WTC11 (cell line): ENCODE measurements around the gene BET1L. TPM values are rescaled to one million over a fixed set of nuclear protein-coding genes. Genes with fewer than 3 reads are reported as not detected.

Experiments used
- ATF2 ChIP-seq: sonication (generic); formaldehyde crosslinking; IDR thresholded peaks from 2 replicates; pipeline ENCODE4 v1.8.1; 2022; ENCODE audit warnings: low read depth, missing genetic modification reagents, borderline replicate concordance
- EMX1 ChIP-seq: fragments of 250-450 bp; sonication (Bioruptor Pico); IDR thresholded peaks from 2 replicates; pipeline ENCODE4 v1.8.0; 2021; ENCODE audit warnings: mild to moderate bottlenecking
- FOXP1 ChIP-seq: sonication (generic); formaldehyde crosslinking; IDR thresholded peaks from 2 replicates; pipeline ENCODE4 v1.8.0; 2022; ENCODE audit warnings: missing genetic modification reagents, mild to moderate bottlenecking, moderate library complexity, borderline replicate concordance
- GRHL2 ChIP-seq: fragments of 250-450 bp; sonication (Bioruptor Pico); IDR thresholded peaks from 2 replicates; pipeline ENCODE4 v1.8.0; 2022; ENCODE audit warnings: mild to moderate bottlenecking, moderate library complexity; ENCODE audit not compliant: insufficient replicate concordance, severe bottlenecking
- JUN ChIP-seq: sonication (generic); formaldehyde crosslinking; IDR thresholded peaks from 2 replicates; pipeline ENCODE4 v1.8.0; 2023; ENCODE audit warnings: mild to moderate bottlenecking, missing genetic modification reagents
- KAT7 ChIP-seq: sonication (generic); formaldehyde crosslinking; IDR thresholded peaks from 2 replicates; pipeline ENCODE4 v1.8.1; 2023; ENCODE audit warnings: missing genetic modification reagents, mild to moderate bottlenecking, borderline replicate concordance
- NFE2L1 ChIP-seq: sonication (generic); formaldehyde crosslinking; IDR thresholded peaks from 2 replicates; pipeline ENCODE4 v1.8.1; 2023; ENCODE audit warnings: missing genetic modification reagents
- NFYB ChIP-seq: sonication (generic); formaldehyde crosslinking; conservative IDR thresholded peaks from 2 replicates; pipeline ENCODE4 v1.8.0; 2022; ENCODE audit warnings: low read depth, missing genetic modification reagents
- PRRX2 ChIP-seq: fragments of 250-450 bp; sonication (Bioruptor Pico); IDR thresholded peaks from 2 replicates; pipeline ENCODE4 v1.8.0; 2021; ENCODE audit warnings: mild to moderate bottlenecking
- RELA ChIP-seq: sonication (generic); formaldehyde crosslinking; IDR thresholded peaks from 2 replicates; pipeline ENCODE4 v1.8.1; 2022; ENCODE audit warnings: missing genetic modification reagents, mild to moderate bottlenecking, borderline replicate concordance
- SMAD4 ChIP-seq: sonication (generic); formaldehyde crosslinking; IDR thresholded peaks from 2 replicates; pipeline ENCODE4 v1.8.0; 2022; ENCODE audit warnings: mild to moderate bottlenecking, missing genetic modification reagents
- TP53 ChIP-seq: sonication (generic); formaldehyde crosslinking; IDR thresholded peaks from 2 replicates; pipeline ENCODE4 v1.8.1; 2023; ENCODE audit warnings: mild to moderate bottlenecking, missing genetic modification reagents
- ZNF425 ChIP-seq: fragments of 250-450 bp; sonication (Bioruptor Pico); conservative IDR thresholded peaks from 2 replicates; pipeline ENCODE4 v1.9.0; 2021; ENCODE audit warnings: mild to moderate bottlenecking
- ZNF512 ChIP-seq: sonication (generic); formaldehyde crosslinking; IDR thresholded peaks from 2 replicates; pipeline ENCODE4 v1.8.1; 2022; ENCODE audit warnings: missing genetic modification reagents, borderline replicate concordance
- total RNA-seq: library from RNA; stranded (reverse); gene quantifications from 3 replicates; pipeline ENCODE4 v1.2.3, GENCODE V29; 2021
- TF ChIP-seq, protein P1 (sequence below): sonication (generic); formaldehyde crosslinking; IDR thresholded peaks from 2 replicates; pipeline ENCODE4 v1.8.1; 2023; ENCODE audit warnings: mild to moderate bottlenecking, missing genetic modification reagents, borderline replicate concordance
- TF ChIP-seq, protein P2 (sequence below): sonication (generic); formaldehyde crosslinking; IDR thresholded peaks from 2 replicates; pipeline ENCODE4 v1.8.0; 2023; ENCODE audit warnings: missing genetic modification reagents, mild to moderate bottlenecking, borderline replicate concordance
- TF ChIP-seq, protein P3 (sequence below): fragments of 250-450 bp; sonication (Bioruptor Pico); IDR thresholded peaks from 2 replicates; pipeline ENCODE4 v1.8.0; 2021; ENCODE audit warnings: mild to moderate bottlenecking
- TF ChIP-seq, protein P4 (sequence below): sonication (generic); formaldehyde crosslinking; IDR thresholded peaks from 2 replicates; pipeline ENCODE4 v1.8.1; 2023; ENCODE audit warnings: mild to moderate bottlenecking, missing genetic modification reagents

BET1L gene
- total RNA-seq, 1 experiment from 2014 or later, result 51.4 TPM

GRCh38 chr11:207208-207862 lies at the start of gene BET1L, which contains the start of gene RIC8A (continued):
- TF ChIP-seq FOXP1 (CRISPR knock-in tag), result peak; percentile 45; the same call in 1 of the 2 replicates
- no peak for TF ChIP-seq ZNF512
- TF ChIP-seq NFYB (CRISPR knock-in tag), result no peak
- TF ChIP-seq GRHL2, result no peak
- TF ChIP-seq RELA (CRISPR knock-in tag), result no peak; the same call in 1 of the 2 replicates
- TF ChIP-seq, protein P1, sequence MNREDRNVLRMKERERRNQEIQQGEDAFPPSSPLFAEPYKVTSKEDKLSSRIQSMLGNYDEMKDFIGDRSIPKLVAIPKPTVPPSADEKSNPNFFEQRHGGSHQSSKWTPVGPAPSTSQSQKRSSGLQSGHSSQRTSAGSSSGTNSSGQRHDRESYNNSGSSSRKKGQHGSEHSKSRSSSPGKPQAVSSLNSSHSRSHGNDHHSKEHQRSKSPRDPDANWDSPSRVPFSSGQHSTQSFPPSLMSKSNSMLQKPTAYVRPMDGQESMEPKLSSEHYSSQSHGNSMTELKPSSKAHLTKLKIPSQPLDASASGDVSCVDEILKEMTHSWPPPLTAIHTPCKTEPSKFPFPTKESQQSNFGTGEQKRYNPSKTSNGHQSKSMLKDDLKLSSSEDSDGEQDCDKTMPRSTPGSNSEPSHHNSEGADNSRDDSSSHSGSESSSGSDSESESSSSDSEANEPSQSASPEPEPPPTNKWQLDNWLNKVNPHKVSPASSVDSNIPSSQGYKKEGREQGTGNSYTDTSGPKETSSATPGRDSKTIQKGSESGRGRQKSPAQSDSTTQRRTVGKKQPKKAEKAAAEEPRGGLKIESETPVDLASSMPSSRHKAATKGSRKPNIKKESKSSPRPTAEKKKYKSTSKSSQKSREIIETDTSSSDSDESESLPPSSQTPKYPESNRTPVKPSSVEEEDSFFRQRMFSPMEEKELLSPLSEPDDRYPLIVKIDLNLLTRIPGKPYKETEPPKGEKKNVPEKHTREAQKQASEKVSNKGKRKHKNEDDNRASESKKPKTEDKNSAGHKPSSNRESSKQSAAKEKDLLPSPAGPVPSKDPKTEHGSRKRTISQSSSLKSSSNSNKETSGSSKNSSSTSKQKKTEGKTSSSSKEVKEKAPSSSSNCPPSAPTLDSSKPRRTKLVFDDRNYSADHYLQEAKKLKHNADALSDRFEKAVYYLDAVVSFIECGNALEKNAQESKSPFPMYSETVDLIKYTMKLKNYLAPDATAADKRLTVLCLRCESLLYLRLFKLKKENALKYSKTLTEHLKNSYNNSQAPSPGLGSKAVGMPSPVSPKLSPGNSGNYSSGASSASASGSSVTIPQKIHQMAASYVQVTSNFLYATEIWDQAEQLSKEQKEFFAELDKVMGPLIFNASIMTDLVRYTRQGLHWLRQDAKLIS (CRISPR knock-in tag), result no peak
- TF ChIP-seq EMX1 (CRISPR knock-in tag), result no peak
- TF ChIP-seq, protein P2, sequence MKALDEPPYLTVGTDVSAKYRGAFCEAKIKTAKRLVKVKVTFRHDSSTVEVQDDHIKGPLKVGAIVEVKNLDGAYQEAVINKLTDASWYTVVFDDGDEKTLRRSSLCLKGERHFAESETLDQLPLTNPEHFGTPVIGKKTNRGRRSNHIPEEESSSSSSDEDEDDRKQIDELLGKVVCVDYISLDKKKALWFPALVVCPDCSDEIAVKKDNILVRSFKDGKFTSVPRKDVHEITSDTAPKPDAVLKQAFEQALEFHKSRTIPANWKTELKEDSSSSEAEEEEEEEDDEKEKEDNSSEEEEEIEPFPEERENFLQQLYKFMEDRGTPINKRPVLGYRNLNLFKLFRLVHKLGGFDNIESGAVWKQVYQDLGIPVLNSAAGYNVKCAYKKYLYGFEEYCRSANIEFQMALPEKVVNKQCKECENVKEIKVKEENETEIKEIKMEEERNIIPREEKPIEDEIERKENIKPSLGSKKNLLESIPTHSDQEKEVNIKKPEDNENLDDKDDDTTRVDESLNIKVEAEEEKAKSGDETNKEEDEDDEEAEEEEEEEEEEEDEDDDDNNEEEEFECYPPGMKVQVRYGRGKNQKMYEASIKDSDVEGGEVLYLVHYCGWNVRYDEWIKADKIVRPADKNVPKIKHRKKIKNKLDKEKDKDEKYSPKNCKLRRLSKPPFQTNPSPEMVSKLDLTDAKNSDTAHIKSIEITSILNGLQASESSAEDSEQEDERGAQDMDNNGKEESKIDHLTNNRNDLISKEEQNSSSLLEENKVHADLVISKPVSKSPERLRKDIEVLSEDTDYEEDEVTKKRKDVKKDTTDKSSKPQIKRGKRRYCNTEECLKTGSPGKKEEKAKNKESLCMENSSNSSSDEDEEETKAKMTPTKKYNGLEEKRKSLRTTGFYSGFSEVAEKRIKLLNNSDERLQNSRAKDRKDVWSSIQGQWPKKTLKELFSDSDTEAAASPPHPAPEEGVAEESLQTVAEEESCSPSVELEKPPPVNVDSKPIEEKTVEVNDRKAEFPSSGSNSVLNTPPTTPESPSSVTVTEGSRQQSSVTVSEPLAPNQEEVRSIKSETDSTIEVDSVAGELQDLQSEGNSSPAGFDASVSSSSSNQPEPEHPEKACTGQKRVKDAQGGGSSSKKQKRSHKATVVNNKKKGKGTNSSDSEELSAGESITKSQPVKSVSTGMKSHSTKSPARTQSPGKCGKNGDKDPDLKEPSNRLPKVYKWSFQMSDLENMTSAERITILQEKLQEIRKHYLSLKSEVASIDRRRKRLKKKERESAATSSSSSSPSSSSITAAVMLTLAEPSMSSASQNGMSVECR (CRISPR knock-in tag), result peak; percentile 86; the same call in 1 of the 2 replicates
- no peak for TF ChIP-seq PRRX2 (CRISPR knock-in tag)
- no peak for TF ChIP-seq SMAD4 (CRISPR knock-in tag)
- TF ChIP-seq, protein P3, sequence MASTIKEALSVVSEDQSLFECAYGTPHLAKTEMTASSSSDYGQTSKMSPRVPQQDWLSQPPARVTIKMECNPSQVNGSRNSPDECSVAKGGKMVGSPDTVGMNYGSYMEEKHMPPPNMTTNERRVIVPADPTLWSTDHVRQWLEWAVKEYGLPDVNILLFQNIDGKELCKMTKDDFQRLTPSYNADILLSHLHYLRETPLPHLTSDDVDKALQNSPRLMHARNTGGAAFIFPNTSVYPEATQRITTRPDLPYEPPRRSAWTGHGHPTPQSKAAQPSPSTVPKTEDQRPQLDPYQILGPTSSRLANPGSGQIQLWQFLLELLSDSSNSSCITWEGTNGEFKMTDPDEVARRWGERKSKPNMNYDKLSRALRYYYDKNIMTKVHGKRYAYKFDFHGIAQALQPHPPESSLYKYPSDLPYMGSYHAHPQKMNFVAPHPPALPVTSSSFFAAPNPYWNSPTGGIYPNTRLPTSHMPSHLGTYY (CRISPR knock-in tag), result no peak
- TF ChIP-seq, protein P4, sequence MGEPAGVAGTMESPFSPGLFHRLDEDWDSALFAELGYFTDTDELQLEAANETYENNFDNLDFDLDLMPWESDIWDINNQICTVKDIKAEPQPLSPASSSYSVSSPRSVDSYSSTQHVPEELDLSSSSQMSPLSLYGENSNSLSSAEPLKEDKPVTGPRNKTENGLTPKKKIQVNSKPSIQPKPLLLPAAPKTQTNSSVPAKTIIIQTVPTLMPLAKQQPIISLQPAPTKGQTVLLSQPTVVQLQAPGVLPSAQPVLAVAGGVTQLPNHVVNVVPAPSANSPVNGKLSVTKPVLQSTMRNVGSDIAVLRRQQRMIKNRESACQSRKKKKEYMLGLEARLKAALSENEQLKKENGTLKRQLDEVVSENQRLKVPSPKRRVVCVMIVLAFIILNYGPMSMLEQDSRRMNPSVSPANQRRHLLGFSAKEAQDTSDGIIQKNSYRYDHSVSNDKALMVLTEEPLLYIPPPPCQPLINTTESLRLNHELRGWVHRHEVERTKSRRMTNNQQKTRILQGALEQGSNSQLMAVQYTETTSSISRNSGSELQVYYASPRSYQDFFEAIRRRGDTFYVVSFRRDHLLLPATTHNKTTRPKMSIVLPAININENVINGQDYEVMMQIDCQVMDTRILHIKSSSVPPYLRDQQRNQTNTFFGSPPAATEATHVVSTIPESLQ (CRISPR knock-in tag), result no peak
- TF ChIP-seq ATF2, result no peak
- TF ChIP-seq KAT7 (CRISPR knock-in tag), result no peak; the same call in 1 of the 2 replicates
- TF ChIP-seq JUN (CRISPR knock-in tag), result 0 out of 2 replicates have a peak, but pooled peaks have one; percentile 82
- no peak for TF ChIP-seq ZNF425 (CRISPR knock-in tag)
- no peak for TF ChIP-seq TP53 (CRISPR knock-in tag)
- no peak; the same call in 1 of the 2 replicates for TF ChIP-seq NFE2L1 (CRISPR knock-in tag)
